HG02870 (cell line): Measurements from ENCODE around the gene ITGB2.

ENCODE experiments used
- ATAC-seq: cut with Tn5 transposase; IDR thresholded peaks from one replicate; pipeline ENCODE4 v1.9.1; 2021; ENCODE audit warnings: mild to moderate bottlenecking, moderate library complexity; ENCODE audit not compliant: unreplicated experiment

ITGB2 gene

DNA sequence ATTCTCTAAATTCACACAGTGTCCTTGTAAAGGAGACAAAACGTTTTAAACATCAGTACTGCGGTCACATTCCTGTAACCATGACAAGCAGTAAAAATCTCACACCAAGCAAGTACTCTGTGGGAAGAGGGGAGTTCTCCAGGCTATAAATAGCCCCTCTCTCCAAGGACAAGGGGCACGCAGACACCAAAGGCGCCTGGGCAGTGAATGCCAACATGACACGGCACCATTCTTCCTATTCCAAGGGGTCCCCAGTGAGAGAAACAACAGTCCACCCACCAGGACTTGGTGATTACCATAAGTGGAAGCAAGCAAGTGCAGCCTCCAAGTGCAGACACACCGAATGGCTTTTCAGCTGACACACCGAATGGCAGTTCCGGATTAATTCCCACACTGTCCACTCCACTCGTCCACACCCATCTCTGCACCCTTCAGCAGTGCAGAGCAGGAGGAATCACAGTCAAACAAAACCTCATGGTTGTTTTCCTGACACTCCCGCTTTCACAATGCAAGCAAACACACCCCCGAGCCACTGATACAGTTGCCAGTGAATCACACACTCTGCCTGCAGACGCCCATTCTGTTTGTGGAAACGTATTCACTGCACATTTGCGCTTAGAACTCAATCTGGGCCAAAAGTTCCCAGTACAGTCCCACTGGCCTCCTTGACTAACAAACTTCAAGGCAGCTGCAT, 49.0 kb downstream of the ITGB2 start:
- no peak for ATAC-seq

DNA sequence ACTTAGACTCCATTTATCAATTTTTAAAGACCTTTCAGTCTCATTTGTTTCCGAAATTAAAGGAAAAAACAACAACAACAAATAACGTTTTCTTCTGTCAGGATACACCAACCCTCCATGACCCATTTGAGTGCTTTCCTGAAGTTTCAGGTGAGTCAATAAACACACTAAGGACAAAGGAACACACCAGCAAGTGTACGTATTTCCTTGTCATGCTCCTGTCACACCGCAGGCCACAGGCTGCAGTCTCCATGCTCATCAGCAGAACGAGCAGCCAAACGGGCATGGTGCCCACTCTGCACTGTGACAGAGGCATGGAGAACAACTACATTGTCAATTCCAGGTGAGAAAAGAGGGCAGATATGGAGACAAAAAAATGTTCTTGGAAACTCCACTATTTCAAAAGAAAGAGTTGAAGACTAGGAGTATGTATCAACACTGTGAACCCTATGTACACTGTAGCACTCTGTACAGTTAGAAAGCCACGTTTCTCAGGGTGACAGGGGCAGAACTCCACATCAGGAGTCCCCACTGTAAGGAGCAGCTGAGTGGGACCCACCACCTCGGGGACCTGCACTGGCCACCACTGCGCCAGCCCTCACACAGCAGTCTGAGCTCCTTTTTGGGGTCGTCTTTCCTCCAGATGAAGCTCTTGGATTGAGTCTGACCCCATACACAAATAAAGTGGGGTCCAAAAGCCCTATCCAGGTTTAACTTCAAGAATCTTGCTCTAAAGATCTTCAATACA, 49.8 kb downstream of the ITGB2 start:
- no peak for ATAC-seq

DNA sequence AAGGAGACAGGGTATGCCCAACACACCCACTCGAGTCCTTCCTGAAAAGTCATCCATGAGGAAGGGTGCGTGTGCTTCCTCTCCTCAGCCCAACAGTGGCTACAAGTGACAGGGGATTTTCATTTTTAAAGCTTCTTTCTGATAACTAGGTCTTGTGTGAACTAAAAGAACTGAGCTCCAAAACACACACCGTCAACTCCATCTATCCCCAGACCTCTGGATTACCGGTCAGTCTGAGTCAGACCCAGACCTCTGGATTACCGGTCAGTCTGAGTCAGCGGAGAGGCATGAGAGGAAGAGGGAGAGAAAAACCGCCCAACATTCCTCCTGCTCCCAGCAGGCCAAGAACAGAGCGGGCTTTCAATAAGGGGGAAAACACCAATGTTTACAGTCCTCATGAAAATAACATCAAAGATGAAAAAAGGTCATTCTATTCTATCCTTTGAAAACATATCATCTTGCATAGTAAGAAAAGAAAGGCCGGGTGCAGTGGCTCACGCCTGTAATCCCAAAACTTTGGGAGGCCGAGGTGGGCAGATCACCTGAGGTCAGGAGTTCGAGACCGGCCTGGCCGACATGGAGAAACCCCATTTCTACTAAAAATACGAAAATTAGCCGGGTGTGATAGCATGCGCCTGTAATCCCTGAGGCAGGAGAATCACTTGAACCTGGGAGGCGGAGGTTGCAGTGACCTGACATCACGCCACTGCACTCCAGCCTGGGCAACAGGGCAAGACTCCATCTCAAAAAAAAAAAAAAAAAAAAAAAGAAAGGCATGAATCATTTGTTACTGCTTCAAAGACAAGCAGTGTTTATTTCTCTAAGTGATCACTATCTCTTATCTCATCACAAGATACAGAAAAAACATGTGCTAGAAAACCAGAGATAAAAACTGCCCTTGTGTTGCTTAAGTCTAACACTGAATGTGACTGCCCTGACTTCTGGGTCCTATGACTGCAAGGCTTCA, 50.6 kb downstream of the ITGB2 start:
- no peak for ATAC-seq

DNA sequence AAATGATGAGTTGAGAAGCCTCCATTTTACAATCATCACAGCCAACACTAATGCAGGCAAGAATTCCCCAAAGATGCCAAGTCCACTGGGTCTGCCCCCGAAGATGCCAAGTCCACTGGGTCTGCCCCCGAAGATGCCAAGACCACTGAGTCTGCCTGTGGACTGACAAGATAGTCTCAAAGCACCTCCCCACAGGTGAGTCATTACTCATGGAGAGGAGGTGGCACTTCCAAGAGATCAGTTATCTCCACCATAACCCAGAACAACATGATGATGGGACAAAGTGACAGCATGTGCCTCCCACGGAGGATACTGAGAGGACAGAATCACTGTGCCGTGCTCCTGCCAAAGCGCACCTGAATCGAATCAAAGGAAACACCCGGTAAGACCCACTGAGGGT, 52.0 kb downstream of the ITGB2 start:
- no peak for ATAC-seq

DNA sequence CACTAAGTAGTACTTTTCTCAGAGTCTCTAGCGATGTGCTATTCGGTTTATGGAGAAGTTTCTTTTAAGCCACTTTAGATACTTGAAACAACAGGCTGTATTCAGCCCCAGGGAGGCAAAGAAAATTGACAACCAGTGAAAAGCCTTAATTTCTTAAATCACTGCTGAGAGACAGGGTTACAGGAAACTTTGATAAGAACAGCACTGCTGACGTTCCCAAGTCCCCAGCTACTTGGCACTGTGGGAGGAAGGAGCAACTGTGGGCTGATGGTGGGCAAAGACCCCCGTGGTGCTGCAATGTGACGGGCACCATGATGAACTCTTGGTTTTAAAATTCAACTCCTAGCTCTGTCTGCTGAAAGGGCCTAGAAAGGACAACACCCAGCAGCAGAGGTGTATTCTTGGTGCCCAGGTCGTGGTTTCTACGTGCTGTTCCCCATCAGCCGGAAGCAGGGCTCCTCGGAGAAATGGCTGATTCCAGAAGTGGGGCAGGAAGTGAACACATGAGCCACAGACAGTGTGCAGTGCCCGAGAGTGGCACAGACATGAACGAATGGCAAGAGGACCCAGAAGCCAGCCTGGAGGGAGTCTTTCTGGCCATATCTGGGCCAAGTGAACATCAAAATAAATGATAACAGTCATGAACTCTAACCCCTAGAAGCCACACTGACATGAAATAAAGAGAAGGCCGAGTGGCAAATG, 52.5 kb downstream of the ITGB2 start:
- no peak for ATAC-seq

DNA sequence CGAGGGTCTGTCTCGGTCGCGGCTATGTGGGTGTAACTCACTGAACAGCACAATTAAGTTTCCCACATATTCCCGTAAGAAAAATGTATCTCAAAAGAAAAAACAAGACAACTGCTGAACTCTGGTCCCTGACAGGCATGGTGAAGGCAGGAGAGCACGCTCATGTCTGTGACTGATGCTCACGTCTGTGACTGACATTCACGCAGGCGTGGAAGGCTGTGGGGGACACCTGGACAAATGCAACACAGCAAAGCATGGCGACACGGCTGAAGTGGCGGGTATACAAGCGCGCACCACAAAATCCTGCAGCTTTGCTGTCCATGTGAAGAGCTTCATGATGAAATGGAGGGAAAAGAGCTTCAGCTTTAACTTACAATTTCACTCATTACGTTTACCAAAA, 53.2 kb downstream of the ITGB2 start:
- no peak for ATAC-seq

- ATAC-seq: no peak
Measured at GRCh38 chr21:44866780-44867179, 53.9 kb downstream of the ITGB2 start.

DNA sequence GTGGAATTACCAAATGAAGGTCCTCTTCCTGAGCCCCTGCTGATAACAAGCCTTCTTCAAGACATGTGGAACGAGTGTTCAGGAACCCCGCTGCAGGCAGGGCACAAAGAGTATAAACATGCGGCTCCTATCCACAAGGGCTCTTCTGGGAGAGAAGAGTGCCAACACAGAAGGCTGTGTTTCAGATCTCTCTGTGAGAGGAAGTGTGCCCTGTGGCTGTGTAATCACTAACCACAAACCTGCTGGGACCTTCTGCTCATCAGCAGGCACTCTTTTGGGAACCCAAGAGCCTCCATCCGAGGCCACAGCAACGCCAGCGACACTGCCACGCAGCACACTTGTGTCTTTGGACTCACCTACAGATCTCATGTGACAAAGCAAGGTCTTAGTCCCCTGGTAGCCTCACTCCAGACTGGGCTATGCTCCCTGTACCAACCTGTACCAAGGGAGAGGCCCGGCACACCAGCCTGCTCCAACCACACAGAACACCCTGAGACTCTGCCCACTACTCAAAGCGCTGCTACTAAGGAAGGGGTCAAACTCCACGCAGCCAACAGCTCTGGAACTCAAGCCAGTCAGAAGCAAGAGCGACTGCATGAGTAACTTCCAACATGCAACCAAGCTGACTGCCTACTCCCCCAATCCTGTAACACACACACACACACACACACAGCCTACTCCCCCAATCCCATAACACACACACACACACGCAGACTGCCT, 55.0 kb downstream of the ITGB2 start:
- ATAC-seq: no peak

- no peak for ATAC-seq
Measured at GRCh38 chr21:44862869-44863685, 57.6 kb downstream of the ITGB2 start.

GRCh38 chr21:44858791-44859190, 61.9 kb downstream of the ITGB2 start:
- no peak for ATAC-seq

GRCh38 chr21:44858291-44858690, 62.4 kb downstream of the ITGB2 start:
- no peak for ATAC-seq

GRCh38 chr21:44857127-44857892, 63.4 kb downstream of the ITGB2 start:
- ATAC-seq: no peak

GRCh38 chr21:44856131-44856530, 64.6 kb downstream of the ITGB2 start:
- no peak for ATAC-seq

DNA sequence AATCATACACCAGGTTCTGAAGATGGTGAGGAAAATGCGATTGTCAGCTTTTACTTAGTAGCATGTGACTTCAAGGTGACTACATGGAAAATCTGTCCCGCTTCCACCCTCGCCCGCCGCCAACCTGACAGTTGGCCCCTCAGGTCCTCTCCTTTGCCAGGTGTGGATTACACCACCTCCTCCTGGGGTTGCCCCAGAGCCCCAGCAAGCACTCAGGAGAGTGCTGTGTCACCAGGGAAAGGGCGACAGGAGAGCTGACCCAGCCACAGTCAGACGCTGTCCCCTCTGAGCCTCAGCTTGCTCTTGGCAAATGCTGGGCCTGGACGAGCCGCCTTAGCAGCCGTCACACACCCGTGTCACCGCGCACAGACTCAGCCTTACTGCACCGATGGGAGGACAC, 65.1 kb downstream of the ITGB2 start:
- no peak for ATAC-seq

GRCh38 chr21:44854664-44855446, 65.8 kb downstream of the ITGB2 start:
- ATAC-seq: no peak

DNA sequence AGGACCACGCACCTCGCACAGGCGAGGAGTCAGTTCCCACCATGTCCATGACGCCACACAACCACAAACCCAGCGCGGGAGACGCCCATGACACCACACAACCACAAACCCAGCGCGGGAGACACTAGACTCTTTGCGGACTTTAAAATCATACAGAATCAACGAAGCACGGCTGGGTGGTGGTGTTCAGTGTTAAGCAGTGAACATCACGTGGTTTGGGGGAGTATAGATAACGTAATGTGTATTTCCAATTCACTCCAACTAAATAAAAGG, 66.4 kb downstream of the ITGB2 start:
- no peak for ATAC-seq

GRCh38 chr21:44853601-44854390, 66.9 kb downstream of the ITGB2 start:
- ATAC-seq: no peak
